SHP77 (cell line): ENCODE measurements around the gene FOLR2.
"Not testable (repeated sequence)": the region's sequence is repeated elsewhere in the genome, so short reads cannot be mapped to it uniquely, and the experiment has no call there.

Source experiments
- DNase-seq, 2 experiments: peaks; one replicate each; lab custom pipeline; 2025; lab: John Stamatoyannopoulos, UW

The FOLR2 gene

GRCh38 chr11:72216638-72217037, at the start of gene FOLR2:
Gene FOLR2 (plus strand): TSS chr11:72216794. CDS start chr11:72218585, 1,791 bp downstream.
- DNase-seq, result no peak

GRCh38 chr11:72169046-72169555, 47.5 kb upstream of the FOLR2 start:
- not testable (repeated sequence) for DNase-seq

GRCh38 chr11:72169754-72170153, 46.8 kb upstream of the FOLR2 start:
- not testable (repeated sequence) for DNase-seq

GRCh38 chr11:72172043-72172442, 44.6 kb upstream of the FOLR2 start:
- not testable (repeated sequence) for DNase-seq

- no peak for DNase-seq
Measured at GRCh38 chr11:72173291-72173690, 43.3 kb upstream of the FOLR2 start.

GRCh38 chr11:72174302-72175070, 42.1 kb upstream of the FOLR2 start:
- DNase-seq, result no peak

GRCh38 chr11:72177656-72178055, 38.9 kb upstream of the FOLR2 start:
- DNase-seq, result no peak

GRCh38 chr11:72179049-72179803, 37.4 kb upstream of the FOLR2 start:
- DNase-seq, result no peak

GRCh38 chr11:72179804-72180396, 36.7 kb upstream of the FOLR2 start:
- no peak for DNase-seq

- DNase-seq, result not testable (repeated sequence)
Measured at GRCh38 chr11:72180892-72181552, 35.6 kb upstream of the FOLR2 start.

- not testable (repeated sequence) for DNase-seq
Measured at GRCh38 chr11:72181553-72181958, 35.0 kb upstream of the FOLR2 start.

GRCh38 chr11:72188267-72188666, 28.3 kb upstream of the FOLR2 start:
- DNase-seq, result no peak

GRCh38 chr11:72189455-72190250, 26.9 kb upstream of the FOLR2 start:
- no peak for DNase-seq

GRCh38 chr11:72190631-72191071, 25.9 kb upstream of the FOLR2 start:
- no peak for DNase-seq

GRCh38 chr11:72191961-72192381, 24.6 kb upstream of the FOLR2 start, which contains the start of gene FOLR1:
Gene FOLR1 (plus strand): TSS chr11:72192140. CDS start chr11:72192174, 34 bp downstream.
- no peak for DNase-seq

- DNase-seq, result no peak
Measured at GRCh38 chr11:72195518-72196270, 20.9 kb upstream of the FOLR2 start.

- not testable (repeated sequence) for DNase-seq
Measured at GRCh38 chr11:72201445-72201844, 15.1 kb upstream of the FOLR2 start.

GRCh38 chr11:72202571-72202970, 14.0 kb upstream of the FOLR2 start:
- DNase-seq, result no peak

GRCh38 chr11:72203163-72203562, 13.4 kb upstream of the FOLR2 start:
- no peak for DNase-seq

GRCh38 chr11:72204886-72205285, 11.7 kb upstream of the FOLR2 start:
- no peak for DNase-seq
